DND-41 (cell line): ENCODE data around the gene MARCHF10.

Experiments used
- ATAC-seq: fragments of 200-7000 bp; cut with Tn5 transposase; 3 replicates; pipeline ENCODE4 v1.9.1; 2021; ENCODE audit warnings: low read depth; ENCODE audit not compliant: insufficient read depth
- DNase-seq: peaks from one replicate; pipeline ENCODE4 v3.0.0-alpha.2; 2020
- H2AFZ ChIP-seq: 2 replicates; pipeline ENCODE4 v1.6.0; 2012; ENCODE audit warnings: low read depth, low read length
- H3K27ac ChIP-seq: 2 replicates; pipeline ENCODE4 v1.5.1; 2012; ENCODE audit warnings: low read length, inconsistent platforms
- H3K27me3 ChIP-seq: fragments of 200-600 bp; sonication (generic); 2 replicates; pipeline ENCODE4 v1.6.0; 2012; ENCODE audit warnings: low read length, mild to moderate bottlenecking, inconsistent platforms; ENCODE audit not compliant: insufficient read depth, poor library complexity
- H3K36me3 ChIP-seq: 2 replicates; pipeline ENCODE4 v1.5.1; 2012; ENCODE audit warnings: low read length, inconsistent platforms; ENCODE audit not compliant: insufficient read depth
- H3K4me1 ChIP-seq: 2 replicates; pipeline ENCODE4 v1.5.1; 2012; ENCODE audit warnings: mild to moderate bottlenecking, low read length; ENCODE audit not compliant: insufficient read depth
- H3K4me2 ChIP-seq: 2 replicates; pipeline ENCODE4 v1.6.0; 2012; ENCODE audit warnings: mild to moderate bottlenecking, moderate library complexity, low read length, inconsistent platforms; ENCODE audit not compliant: insufficient read depth
- H3K4me3 ChIP-seq, 2 experiments: fragments of 200-600 bp in 1 of 2; shearing (Covaris generic) in 1 of 2; 2 replicates each; pipeline ENCODE4 v1.5.1; 2012 to 2016; ENCODE audit warnings: inconsistent platforms in 2 of 2, low read length in 2 of 2, mild to moderate bottlenecking in 2 of 2, low read depth in 1 of 2, moderate library complexity in 1 of 2
- H3K79me2 ChIP-seq: 2 replicates; pipeline ENCODE4 v1.6.0; 2012; ENCODE audit warnings: low read length, inconsistent platforms; ENCODE audit not compliant: insufficient read depth
- H3K9ac ChIP-seq: 2 replicates; pipeline ENCODE4 v1.6.0; 2012; ENCODE audit warnings: low read depth, mild to moderate bottlenecking, inconsistent platforms, low read length, moderate library complexity
- H3K9me3 ChIP-seq: 2 replicates; pipeline ENCODE4 v1.5.1; 2012; ENCODE audit warnings: low read length, moderate library complexity, mild to moderate bottlenecking, inconsistent platforms; ENCODE audit not compliant: insufficient read depth, severe bottlenecking
- H4K20me1 ChIP-seq: 2 replicates; pipeline ENCODE4 v1.6.0; 2012; ENCODE audit warnings: low read length; ENCODE audit not compliant: insufficient read depth
- CTCF ChIP-seq: IDR thresholded peaks from 2 replicates; pipeline ENCODE4 v1.5.1; 2012; ENCODE audit warnings: borderline replicate concordance, low read length, moderate library complexity, mild to moderate bottlenecking; ENCODE audit not compliant: poor library complexity, severe bottlenecking; ENCODE audit errors: extremely low read depth
- EZH2 ChIP-seq: IDR thresholded peaks from 3 replicates; pipeline ENCODE4 v1.6.1; 2012; ENCODE audit warnings: borderline replicate concordance, low read depth, mild to moderate bottlenecking, moderate library complexity, low read length, inconsistent platforms; ENCODE audit not compliant: severe bottlenecking

The MARCHF10 gene

GRCh38 chr17:62688398-62689160 lies 119.5 kb downstream of the MARCHF10 start:
- Histone ChIP-seq H3K9me3 (no peaks in the 10 kb centered on the region), H3K9ac (no peak overlapping the region), H3K36me3 (peaks cover 5% of the 10 kb centered on the region; the same call in 1 of the 2 replicates), H3K4me1 (no peaks in the 10 kb centered on the region), H3K4me3 (no peak overlapping the region), H2AFZ (no peak overlapping the region), H4K20me1 (no peaks in the 10 kb centered on the region; the same call in 1 of the 2 replicates), H3K27me3 (no peaks in the 10 kb centered on the region), H3K27ac (no peak overlapping the region), H3K79me2 (no peaks in the 10 kb centered on the region), H3K4me2 (no peak overlapping the region)
- DNase-seq (no peak), ATAC-seq (no peak)
- no peak for TF ChIP-seq EZH2
- TF ChIP-seq CTCF, result no peak

GRCh38 chr17:62687997-62688396 lies 120.1 kb downstream of the MARCHF10 start:
- DNase-seq (no peak), ATAC-seq (no peak)
- Histone ChIP-seq H3K4me2 (no peak overlapping the region), H3K4me1 (no peaks in the 10 kb centered on the region), H3K79me2 (no peaks in the 10 kb centered on the region), H3K36me3 (peaks cover 5% of the 10 kb centered on the region; the same call in 1 of the 2 replicates), H4K20me1 (no peaks in the 10 kb centered on the region; the same call in 1 of the 2 replicates), H3K27ac (no peak overlapping the region), H3K9ac (no peak overlapping the region), H3K4me3 (no peak overlapping the region), H3K27me3 (no peaks in the 10 kb centered on the region), H2AFZ (no peak overlapping the region), H3K9me3 (no peaks in the 10 kb centered on the region)
- TF ChIP-seq CTCF, result no peak
- no peak for TF ChIP-seq EZH2

- Histone ChIP-seq H3K79me2 (no peaks in the 10 kb centered on the region), H3K4me1 (no peaks in the 10 kb centered on the region), H2AFZ (no peak overlapping the region), H3K9ac (no peak overlapping the region), H3K27ac (no peak overlapping the region), H3K36me3 (peaks cover 10% of the 10 kb centered on the region; the same call in 1 of the 2 replicates), H3K4me3 (no peak overlapping the region), H3K4me2 (no peak overlapping the region), H4K20me1 (no peaks in the 10 kb centered on the region), H3K9me3 (no peaks in the 10 kb centered on the region), H3K27me3 (no peaks in the 10 kb centered on the region)
- TF ChIP-seq EZH2, result no peak
- TF ChIP-seq CTCF, result no peak
- DNase-seq (no peak), ATAC-seq (no peak)
These were observed 123.9 kb downstream of the MARCHF10 start for GRCh38 chr17:62684179-62684578.
